GM18498 (cell line): ENCODE measurements around the gene POP5.
"Not testable (repeated sequence)": the region's sequence is repeated elsewhere in the genome, so short reads cannot be mapped to it uniquely, and the experiment has no call there.

Experiments
- ATAC-seq: cut with Tn5 transposase; IDR thresholded peaks from one replicate; pipeline ENCODE4 v1.9.1; 2021; ENCODE audit warnings: mild to moderate bottlenecking, moderate library complexity; ENCODE audit not compliant: unreplicated experiment

Gene POP5

GRCh38 chr12:120580787-120581723 is at the start of gene POP5:
Gene POP5 (minus strand): TSS chr12:120581402. CDS start chr12:120581362, 40 bp downstream.
- ATAC-seq = peak; percentile 93

GRCh38 chr12:120630104-120630892 is 49.1 kb upstream of the POP5 start:
- ATAC-seq = no peak

DNA sequence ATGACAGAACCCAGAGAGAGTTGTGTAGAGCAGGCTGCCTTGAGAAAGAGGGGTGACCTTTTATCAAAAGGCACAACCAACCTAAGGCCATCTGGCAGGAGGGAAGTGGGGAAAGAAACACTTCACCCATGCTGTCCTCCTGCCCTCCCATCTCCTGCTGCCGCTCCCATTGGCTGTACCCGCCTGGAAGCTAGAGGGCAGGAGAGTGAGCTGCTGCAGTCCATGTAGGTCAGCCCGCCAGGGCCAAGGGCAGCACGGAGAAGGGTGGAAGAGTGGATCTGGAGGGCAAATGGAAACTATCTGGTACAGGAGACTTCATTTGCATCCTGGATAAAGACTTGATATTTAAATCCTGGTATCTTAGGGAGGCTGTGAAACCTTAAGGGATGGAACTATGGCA is 47.7 kb upstream of the POP5 start:
- no peak for ATAC-seq

- no peak for ATAC-seq
Observed at GRCh38 chr12:120625557-120626419, 44.6 kb upstream of the POP5 start.

DNA sequence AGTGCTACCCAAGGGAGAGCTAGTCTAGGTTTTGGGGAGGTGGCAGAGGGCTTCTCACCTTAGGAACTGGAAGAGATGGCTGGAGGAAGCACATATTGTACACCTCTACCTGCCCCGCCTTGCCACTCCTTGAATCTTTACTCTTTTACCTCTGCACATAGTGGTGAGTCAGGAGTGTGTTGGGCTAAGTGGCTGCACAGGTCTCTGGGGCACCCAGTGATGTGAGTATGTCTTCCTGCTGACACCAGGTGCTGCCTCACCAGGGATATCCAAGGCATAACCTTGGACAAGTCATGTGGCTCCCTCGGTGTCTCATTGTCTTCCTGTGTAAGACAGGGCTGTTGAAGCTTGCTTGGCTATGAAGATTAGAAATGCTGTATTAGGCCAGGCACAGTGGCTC is 39.4 kb upstream of the POP5 start:
- ATAC-seq = no peak

GRCh38 chr12:120618954-120619615 is 37.9 kb upstream of the POP5 start:
- no peak for ATAC-seq

- not testable (repeated sequence) for ATAC-seq
Observed at GRCh38 chr12:120617767-120618166, 36.6 kb upstream of the POP5 start.

- not testable (repeated sequence) for ATAC-seq
Observed at GRCh38 chr12:120617193-120617592, 36.0 kb upstream of the POP5 start.

DNA sequence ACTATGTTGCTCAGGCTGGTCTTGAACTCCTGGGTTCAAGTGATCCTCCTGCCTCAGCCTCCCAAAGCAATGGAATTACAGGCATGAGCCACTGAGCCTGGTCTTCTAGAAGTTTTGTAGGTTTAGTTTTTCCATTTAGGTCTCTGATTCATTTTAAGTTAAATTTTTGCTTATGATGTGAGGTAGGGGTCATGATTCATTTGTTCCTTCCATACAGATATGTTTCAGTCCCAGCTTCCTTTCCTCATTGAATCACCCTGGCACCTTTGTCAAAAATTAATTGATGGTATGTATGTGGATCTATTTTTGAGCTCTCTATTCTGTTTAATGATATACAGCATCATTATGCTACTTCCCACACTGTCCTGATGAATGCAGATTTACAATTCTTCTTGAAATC is 33.6 kb upstream of the POP5 start:
- no peak for ATAC-seq

- not testable (repeated sequence) for ATAC-seq
Observed at GRCh38 chr12:120611534-120611933, 30.3 kb upstream of the POP5 start.

GRCh38 chr12:120610560-120610959 is 29.4 kb upstream of the POP5 start:
- ATAC-seq = no peak

DNA sequence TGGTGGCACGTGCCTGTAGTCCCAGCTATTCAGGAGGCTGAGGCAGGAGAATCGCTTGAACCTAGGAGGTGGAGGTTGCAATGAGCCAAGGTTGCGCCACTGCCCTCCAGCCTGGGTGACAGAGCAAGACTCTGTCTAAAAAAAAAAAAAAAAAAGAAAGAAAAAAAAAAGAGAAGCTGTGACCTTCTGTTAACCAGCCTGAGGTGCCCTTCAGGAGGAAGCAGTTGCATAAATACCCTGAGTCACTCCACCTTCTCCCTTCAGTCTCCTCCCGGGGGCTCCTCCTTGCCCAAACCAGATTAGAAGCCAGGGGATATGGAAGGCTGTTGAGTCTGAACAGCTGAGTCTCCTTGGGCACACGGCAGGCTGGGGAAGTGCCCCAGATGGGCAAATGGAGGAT is 21.2 kb upstream of the POP5 start:
- not testable (repeated sequence) for ATAC-seq

DNA sequence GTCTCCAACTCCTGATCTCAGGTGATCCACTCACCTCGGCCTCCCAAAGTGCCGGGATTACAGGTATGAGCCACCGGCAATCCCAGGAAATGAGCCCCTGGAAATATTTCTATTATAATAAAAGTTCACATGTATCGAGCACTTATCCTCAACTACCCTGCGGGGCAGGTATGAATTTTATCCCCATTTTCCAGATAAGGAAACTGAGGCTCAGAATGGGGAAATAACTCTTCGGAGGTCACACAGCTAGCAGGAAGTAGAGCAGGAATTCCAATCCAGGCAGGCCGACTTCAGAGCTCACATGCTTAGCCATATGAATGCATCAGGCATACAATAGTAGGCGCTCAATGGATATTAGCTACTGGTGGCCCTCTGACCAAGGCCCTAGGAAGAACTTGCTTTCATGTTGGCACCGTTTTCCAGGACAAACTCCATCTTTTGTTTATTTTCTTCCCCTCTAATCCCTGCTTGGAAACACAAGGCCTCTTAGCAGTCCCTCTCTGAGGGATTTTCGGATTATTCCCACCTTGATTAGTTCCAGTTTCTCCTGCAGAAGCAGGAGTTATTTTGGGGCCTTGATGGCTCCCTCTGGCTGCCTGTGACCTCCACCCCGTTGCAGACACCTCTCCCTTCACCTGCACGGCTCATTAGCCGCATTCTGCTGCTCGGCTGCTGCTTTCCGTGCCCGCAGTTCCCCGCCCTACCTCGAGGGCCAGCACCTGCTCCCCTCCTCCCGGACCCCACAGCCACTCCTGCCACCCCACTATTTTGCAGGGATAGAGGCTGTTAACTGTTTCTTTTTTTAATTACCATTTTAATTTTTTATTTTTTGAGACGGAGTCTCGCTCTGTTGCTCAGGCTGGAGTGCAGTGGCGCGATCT is 18.7 kb upstream of the POP5 start:
- ATAC-seq = no peak

DNA sequence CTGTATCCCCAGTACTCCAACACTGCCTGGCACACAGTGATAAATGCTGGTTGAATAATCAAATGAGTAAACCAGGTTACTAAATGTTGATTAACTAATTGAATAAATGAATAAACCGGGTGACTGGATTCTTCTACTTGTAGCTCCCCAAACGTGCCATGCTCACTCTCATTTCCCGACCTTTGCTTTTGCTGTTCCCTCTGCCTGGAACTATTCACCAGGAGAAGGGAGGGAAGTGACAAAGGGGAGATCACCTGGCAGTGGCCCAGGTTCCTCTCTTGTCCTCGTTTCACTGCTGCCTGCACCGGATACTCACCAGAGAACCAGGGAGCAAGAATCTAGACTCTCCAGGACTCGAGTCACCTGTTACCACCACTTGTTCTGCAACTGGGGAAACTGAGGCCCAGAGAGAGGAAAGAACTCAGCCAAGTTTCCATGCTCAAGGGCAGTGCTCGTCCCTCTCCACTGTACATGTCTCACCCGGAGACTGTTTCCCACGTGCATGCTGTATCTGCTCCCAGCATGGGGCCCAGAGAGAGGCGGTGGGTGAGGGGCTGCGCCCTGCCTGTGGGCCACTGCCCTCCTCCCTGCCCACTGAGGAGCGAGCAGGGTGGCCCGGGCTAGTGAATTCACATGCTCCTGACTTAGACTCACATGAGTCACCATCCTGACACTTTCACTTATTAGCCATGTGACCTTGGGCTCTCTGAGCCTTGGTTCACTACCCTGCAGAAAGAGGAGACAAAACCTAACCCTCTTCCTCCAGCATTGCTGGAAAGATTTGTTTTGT is 17.7 kb upstream of the POP5 start:
- no peak for ATAC-seq

DNA sequence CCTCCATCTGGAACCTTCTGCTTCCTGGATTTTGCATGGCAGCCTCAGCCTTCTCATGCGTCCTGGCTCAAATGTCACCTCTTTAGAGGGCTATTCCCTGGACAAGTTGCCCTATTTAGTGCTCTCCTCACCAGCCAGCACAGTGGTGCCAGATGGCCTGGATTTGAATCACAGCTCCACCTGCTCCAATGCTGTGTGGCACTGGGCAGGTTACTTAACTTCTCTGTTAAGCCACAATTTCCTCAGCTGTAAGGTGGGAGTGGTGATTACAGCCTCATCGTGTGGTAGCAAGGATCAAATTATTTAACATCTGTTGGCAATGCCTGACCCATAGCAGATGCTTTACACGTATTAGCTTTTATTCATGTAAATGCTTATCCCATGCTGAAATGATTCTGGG is 16.7 kb upstream of the POP5 start:
- no peak for ATAC-seq

DNA sequence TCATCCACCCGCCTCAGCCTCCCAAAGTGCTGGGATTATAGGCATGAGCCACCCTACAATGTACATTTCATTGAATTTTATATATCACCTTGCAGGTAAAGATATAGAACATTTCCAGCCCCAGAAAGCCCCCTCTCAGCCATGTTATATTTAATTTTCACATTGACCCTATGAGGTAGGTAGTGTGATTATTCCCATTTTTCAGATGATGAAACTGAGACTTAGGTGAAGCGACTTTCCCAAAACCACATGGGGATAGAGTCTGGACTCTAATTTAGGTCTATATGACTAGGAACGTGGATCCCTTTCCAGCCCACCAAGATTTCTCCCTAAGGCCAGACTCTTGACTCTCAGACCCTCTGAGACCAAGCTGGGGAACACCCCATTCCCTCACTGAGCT is 15.7 kb upstream of the POP5 start:
- no peak for ATAC-seq

DNA sequence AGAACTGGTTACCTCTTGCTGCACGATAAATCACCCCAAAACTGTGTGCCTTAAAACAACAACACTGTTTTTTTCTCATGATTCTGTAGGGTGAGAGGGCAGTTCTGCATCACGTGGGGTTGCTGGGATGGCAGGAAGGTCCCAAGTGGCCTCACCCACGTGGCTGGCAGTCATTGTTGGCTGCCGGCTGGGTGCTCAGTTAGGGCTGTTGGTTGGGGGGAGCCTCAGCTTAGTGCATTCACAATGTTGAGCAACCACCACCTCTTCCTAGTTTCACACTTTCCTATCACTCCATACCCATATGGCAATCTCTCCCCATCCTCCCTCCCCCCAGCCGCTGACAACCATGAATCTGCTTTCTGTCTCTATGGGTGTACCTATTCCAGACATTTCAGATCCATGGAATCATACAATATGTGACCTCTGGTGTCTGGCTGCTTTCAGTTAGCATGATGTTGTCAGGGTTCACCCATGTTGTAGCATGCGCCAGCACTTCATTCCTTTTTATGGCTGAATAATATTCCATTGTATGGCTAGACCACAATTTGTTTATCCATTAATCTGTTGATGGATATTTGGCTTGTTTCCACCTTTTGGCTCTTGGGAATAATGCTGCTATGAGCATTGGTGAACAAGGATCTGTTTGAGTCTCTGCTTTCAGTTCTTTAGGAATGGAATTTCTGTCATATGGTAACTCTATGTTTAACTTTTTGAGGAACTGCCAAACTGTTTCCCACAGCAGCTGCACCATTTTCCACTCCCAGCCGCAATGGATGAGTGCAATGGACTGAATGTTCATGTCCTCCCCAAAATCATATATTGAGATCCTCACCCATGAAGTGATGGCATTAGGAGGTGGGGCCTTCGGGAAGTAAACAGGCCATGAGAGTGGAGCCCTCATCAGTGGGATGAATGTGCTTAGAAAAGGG is 11.2 kb upstream of the POP5 start:
- ATAC-seq = no peak
